NCI-H2107 treated with DMSO at 0.1 percent for 48 hours (cell line): ENCODE measurements around the gene GPR89B.
A peak's percentile ranks its signal among the peaks of the same experiment; 100 is the strongest.
"Not testable (repeated sequence)": the region's sequence is repeated elsewhere in the genome, so short reads cannot be mapped to it uniquely, and the experiment has no call there.

Experiments
- DNase-seq: peaks from one replicate; lab custom pipeline; 2025; ENCODE audit not compliant: unreplicated experiment; lab: John Stamatoyannopoulos, UW

Gene GPR89B

GRCh38 chr1:147935296-147935695, 7.1 kb downstream of the GPR89B start:
- DNase-seq: not testable (repeated sequence)

GRCh38 chr1:147940456-147940855, 12.2 kb downstream of the GPR89B start:
- DNase-seq: not testable (repeated sequence)

GRCh38 chr1:147942563-147942962, 14.3 kb downstream of the GPR89B start:
- not testable (repeated sequence) for DNase-seq

- DNase-seq: not testable (repeated sequence)
Measured at GRCh38 chr1:147949517-147949916, 21.3 kb downstream of the GPR89B start.

- not testable (repeated sequence) for DNase-seq
Measured at GRCh38 chr1:147958906-147959305, 30.7 kb downstream of the GPR89B start.

GRCh38 chr1:147959680-147960079, 31.5 kb downstream of the GPR89B start:
- not testable (repeated sequence) for DNase-seq

GRCh38 chr1:147964575-147964974, 36.4 kb downstream of the GPR89B start:
- not testable (repeated sequence) for DNase-seq

- not testable (repeated sequence) for DNase-seq
Measured at GRCh38 chr1:147966657-147967056, 38.4 kb downstream of the GPR89B start.

- not testable (repeated sequence) for DNase-seq
Measured at GRCh38 chr1:147978896-147979651, 50.9 kb downstream of the GPR89B start.

GRCh38 chr1:147985374-147985773, 57.2 kb downstream of the GPR89B start:
- DNase-seq: peak; percentile 31

- DNase-seq: not testable (repeated sequence)
Measured at GRCh38 chr1:147987893-147988292, 59.7 kb downstream of the GPR89B start.

GRCh38 chr1:147992916-147993315, 64.7 kb downstream of the GPR89B start:
- DNase-seq: not testable (repeated sequence)

- not testable (repeated sequence) for DNase-seq
Measured at GRCh38 chr1:147993400-147993799, 65.2 kb downstream of the GPR89B start.

- not testable (repeated sequence) for DNase-seq
Measured at GRCh38 chr1:147993825-147994615, 65.8 kb downstream of the GPR89B start.

- not testable (repeated sequence) for DNase-seq
Measured at GRCh38 chr1:147996088-147996487, 67.9 kb downstream of the GPR89B start.

GRCh38 chr1:148007724-148008123, 79.5 kb downstream of the GPR89B start:
- not testable (repeated sequence) for DNase-seq

- DNase-seq: no peak
Measured at GRCh38 chr1:148010527-148010926, 82.3 kb downstream of the GPR89B start.

- DNase-seq: not testable (repeated sequence)
Measured at GRCh38 chr1:148013177-148014144, 85.2 kb downstream of the GPR89B start.

- not testable (repeated sequence) for DNase-seq
Measured at GRCh38 chr1:148014289-148015200, 86.3 kb downstream of the GPR89B start.

- DNase-seq: not testable (repeated sequence)
Measured at GRCh38 chr1:148024918-148025317, 96.7 kb downstream of the GPR89B start.
